ENCODE measurements around the gene XRCC3.

XRCC3 gene

DNA sequence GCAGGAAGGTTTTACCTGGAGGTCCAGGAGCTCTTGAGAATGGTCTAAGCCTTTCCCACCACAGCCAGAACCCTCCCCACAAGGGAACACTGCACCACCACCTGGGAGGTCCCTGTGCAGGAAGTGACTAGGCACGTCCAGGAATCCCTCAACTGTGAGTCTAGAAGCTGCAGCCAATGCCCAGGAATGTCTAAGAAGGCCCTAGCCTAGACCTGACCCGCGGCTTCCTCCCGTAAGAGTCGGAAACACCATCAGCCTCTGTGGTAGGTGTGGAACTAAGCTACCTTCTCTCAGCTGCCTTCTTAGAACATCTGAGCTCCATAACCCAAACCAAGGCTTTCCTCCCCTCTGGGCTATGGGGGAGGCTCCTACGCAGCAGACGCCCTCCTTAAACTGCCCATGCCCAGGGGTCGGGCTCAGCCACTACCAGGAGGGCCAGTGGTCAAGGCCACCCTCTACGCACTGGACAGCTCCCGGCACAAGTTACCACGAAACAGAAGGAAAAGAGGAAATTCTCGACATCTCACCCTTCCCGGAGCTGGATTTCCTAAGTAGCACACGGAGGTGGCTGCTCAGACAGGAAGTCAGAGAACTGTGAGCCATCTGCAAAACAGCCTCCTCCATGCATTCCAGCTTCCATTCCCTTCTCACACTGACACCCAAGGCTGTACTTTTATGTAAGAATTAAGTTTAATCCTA is 25.9 kb upstream of the XRCC3 start:
- no peaks in the 10 kb centered on the region for H3K9me3 ChIP-seq
- DNase-seq, result no peak
- no peaks in the 10 kb centered on the region for H3K27me3 ChIP-seq
- H3K4me1 ChIP-seq, result no peaks in the 10 kb centered on the region
- no peak overlapping the region for H3K4me3 ChIP-seq (ENCODE audit: low read depth, low read length)
- H3K36me3 ChIP-seq, result peaks cover 94% of the 10 kb centered on the region
- TF ChIP-seq, protein P1, sequence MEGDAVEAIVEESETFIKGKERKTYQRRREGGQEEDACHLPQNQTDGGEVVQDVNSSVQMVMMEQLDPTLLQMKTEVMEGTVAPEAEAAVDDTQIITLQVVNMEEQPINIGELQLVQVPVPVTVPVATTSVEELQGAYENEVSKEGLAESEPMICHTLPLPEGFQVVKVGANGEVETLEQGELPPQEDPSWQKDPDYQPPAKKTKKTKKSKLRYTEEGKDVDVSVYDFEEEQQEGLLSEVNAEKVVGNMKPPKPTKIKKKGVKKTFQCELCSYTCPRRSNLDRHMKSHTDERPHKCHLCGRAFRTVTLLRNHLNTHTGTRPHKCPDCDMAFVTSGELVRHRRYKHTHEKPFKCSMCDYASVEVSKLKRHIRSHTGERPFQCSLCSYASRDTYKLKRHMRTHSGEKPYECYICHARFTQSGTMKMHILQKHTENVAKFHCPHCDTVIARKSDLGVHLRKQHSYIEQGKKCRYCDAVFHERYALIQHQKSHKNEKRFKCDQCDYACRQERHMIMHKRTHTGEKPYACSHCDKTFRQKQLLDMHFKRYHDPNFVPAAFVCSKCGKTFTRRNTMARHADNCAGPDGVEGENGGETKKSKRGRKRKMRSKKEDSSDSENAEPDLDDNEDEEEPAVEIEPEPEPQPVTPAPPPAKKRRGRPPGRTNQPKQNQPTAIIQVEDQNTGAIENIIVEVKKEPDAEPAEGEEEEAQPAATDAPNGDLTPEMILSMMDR (IDR thresholded peaks at IDR 0.05; ENCODE audit: low read depth, low read length), result no peak

DNA sequence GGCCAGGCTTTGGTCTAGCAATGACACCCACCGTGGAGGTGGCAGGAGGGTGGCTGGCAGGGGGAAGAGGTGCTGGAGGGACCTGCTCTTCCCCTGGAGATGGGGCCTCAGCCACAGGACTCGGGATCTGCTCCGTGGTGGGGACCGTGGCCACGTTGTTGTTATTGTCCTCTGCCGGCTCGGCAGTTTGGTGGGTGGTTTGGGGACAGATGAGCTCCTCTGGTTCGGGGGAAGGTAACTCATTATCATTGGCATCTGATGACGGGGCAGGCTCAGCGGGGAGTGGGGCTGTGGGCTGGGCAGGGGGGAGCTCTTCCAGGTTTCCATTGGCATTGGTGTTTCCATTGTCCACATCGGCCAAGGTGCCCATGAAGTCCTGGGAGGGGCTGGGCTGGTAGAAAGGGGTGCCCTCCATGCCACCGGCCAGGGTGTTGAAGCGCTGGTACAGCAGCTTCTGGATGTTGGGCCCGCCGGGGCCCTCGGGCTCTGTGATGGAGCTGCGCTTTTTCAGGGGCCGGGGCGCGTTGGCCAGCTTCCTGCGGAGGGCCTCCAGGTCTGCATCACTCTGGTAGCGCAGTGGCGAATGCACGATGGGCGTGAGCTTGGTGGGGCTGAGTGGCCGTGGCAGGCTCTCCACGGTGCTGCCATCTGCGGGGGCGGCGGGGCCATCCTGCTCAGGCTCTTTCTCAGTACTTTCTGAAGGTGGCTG is 24.7 kb upstream of the XRCC3 start:
- Histone ChIP-seq H3K27me3 (no peaks in the 10 kb centered on the region), H3K4me3 (ENCODE audit: low read depth, low read length) (no peak overlapping the region), H3K36me3 (peaks cover 96% of the 10 kb centered on the region), H3K9me3 (no peaks in the 10 kb centered on the region), H3K4me1 (no peaks in the 10 kb centered on the region)
- no peak for DNase-seq
- TF ChIP-seq, protein P1 (IDR thresholded peaks at IDR 0.05; ENCODE audit: low read depth, low read length), result no peak

DNA sequence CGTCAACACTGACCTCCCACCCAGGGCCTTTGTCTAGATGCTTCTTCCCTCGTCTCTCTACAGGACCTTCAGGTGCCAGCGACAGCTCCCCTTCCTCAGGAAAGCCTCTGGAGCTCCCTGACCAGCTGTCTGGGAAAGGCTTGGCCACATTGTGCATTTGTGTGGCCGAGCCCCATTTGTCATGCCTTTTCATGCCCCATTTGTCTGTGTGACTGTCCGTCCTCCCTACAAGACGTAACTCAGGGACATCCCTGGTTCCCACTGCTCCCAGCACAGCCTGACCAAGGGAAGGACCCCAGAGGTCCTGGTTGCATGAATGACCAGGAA is 24.2 kb upstream of the XRCC3 start:
- peaks cover 96% of the 10 kb centered on the region for H3K36me3 ChIP-seq
- TF ChIP-seq, protein P1 (IDR thresholded peaks at IDR 0.05; ENCODE audit: low read depth, low read length), result no peak
- DNase-seq, result no peak
- no peaks in the 10 kb centered on the region for H3K4me1 ChIP-seq
- no peaks in the 10 kb centered on the region for H3K9me3 ChIP-seq
- H3K4me3 ChIP-seq (ENCODE audit: low read depth, low read length), result no peak overlapping the region
- H3K27me3 ChIP-seq, result no peaks in the 10 kb centered on the region

- H3K36me3 ChIP-seq, result peaks cover 98% of the 10 kb centered on the region
Measured at GRCh38 chr14:103738701-103739451, 23.6 kb upstream of the XRCC3 start.

GRCh38 chr14:103738166-103738565 is 22.9 kb upstream of the XRCC3 start:
- H3K4me3 ChIP-seq (ENCODE audit: low read depth, low read length), result no peak overlapping the region
- no peaks in the 10 kb centered on the region for H3K9me3 ChIP-seq
- no peaks in the 10 kb centered on the region for H3K4me1 ChIP-seq
- H3K27me3 ChIP-seq, result no peaks in the 10 kb centered on the region
- no peak for DNase-seq
- H3K36me3 ChIP-seq, result peaks cover 97% of the 10 kb centered on the region
- TF ChIP-seq, protein P1 (IDR thresholded peaks at IDR 0.05; ENCODE audit: low read depth, low read length), result no peak

More at GRCh38 chr14:103738701-103739451, 23.6 kb upstream of the XRCC3 start:
- TF ChIP-seq, protein P1 (IDR thresholded peaks at IDR 0.05; ENCODE audit: low read depth, low read length), result no peak
- Histone ChIP-seq H3K9me3 (no peaks in the 10 kb centered on the region), H3K4me1 (no peaks in the 10 kb centered on the region), H3K4me3 (ENCODE audit: low read depth, low read length) (no peak overlapping the region), H3K27me3 (no peaks in the 10 kb centered on the region)
- no peak for DNase-seq
